ENCODE measurements around the gene SMIM30.

GRCh38 chr7:113099284-113099919, 19.0 kb downstream of the SMIM30 start:
- TF ChIP-seq, protein P1, sequence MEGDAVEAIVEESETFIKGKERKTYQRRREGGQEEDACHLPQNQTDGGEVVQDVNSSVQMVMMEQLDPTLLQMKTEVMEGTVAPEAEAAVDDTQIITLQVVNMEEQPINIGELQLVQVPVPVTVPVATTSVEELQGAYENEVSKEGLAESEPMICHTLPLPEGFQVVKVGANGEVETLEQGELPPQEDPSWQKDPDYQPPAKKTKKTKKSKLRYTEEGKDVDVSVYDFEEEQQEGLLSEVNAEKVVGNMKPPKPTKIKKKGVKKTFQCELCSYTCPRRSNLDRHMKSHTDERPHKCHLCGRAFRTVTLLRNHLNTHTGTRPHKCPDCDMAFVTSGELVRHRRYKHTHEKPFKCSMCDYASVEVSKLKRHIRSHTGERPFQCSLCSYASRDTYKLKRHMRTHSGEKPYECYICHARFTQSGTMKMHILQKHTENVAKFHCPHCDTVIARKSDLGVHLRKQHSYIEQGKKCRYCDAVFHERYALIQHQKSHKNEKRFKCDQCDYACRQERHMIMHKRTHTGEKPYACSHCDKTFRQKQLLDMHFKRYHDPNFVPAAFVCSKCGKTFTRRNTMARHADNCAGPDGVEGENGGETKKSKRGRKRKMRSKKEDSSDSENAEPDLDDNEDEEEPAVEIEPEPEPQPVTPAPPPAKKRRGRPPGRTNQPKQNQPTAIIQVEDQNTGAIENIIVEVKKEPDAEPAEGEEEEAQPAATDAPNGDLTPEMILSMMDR (IDR thresholded peaks at IDR 0.05): no peak
- TF ChIP-seq, protein P2, sequence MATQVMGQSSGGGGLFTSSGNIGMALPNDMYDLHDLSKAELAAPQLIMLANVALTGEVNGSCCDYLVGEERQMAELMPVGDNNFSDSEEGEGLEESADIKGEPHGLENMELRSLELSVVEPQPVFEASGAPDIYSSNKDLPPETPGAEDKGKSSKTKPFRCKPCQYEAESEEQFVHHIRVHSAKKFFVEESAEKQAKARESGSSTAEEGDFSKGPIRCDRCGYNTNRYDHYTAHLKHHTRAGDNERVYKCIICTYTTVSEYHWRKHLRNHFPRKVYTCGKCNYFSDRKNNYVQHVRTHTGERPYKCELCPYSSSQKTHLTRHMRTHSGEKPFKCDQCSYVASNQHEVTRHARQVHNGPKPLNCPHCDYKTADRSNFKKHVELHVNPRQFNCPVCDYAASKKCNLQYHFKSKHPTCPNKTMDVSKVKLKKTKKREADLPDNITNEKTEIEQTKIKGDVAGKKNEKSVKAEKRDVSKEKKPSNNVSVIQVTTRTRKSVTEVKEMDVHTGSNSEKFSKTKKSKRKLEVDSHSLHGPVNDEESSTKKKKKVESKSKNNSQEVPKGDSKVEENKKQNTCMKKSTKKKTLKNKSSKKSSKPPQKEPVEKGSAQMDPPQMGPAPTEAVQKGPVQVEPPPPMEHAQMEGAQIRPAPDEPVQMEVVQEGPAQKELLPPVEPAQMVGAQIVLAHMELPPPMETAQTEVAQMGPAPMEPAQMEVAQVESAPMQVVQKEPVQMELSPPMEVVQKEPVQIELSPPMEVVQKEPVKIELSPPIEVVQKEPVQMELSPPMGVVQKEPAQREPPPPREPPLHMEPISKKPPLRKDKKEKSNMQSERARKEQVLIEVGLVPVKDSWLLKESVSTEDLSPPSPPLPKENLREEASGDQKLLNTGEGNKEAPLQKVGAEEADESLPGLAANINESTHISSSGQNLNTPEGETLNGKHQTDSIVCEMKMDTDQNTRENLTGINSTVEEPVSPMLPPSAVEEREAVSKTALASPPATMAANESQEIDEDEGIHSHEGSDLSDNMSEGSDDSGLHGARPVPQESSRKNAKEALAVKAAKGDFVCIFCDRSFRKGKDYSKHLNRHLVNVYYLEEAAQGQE (IDR thresholded peaks at IDR 0.05; ENCODE audit: insufficient read depth in 1 of 2, low read depth in 2 of 2, low read length in 1 of 2): no peak
- no peak for TF ChIP-seq SIN3A (IDR thresholded peaks at IDR 0.05; ENCODE audit: borderline replicate concordance, insufficient read depth, low read depth, low read length)
